CD4-positive, alpha-beta T cell treated with Interleukin-1 beta for 1 hour (primary cell): ENCODE results near the gene FGF16.
"Not testable (repeated sequence)": the region's sequence is repeated elsewhere in the genome, so short reads cannot be mapped to it uniquely, and the experiment has no call there.

ENCODE experiments used
- DNase-seq, 2 donors: peaks; one replicate each; pipeline ENCODE4 v3.0.0-alpha.2; 2020 to 2022

The FGF16 gene

GRCh38 chrX:77447653-77448569 lies 722 bp downstream of the FGF16 start:
- no peak for DNase-seq

DNA sequence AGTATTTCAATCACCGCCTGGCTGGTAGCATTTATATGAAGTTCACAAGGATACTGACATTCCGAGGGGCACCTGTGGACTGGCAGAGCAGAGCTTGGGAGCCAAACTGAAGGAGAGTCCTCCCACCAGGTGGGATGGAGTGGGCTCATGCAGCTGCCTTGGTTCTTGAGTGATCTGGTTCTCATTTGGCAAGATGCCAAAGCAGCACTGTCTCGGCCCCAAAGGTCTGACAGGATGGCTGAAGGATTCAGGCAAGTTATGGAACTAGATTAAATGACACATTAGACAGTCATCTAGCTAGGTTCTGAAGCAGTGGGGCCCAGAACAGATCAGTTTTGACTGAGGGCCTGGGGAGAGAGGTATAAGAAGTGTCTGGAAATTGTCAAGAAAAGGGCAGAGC lies 3.2 kb downstream of the FGF16 start:
- no peak for DNase-seq

GRCh38 chrX:77450996-77451395 lies 3.8 kb downstream of the FGF16 start:
- DNase-seq = no peak

GRCh38 chrX:77453190-77453589 lies 6.0 kb downstream of the FGF16 start:
- no peak for DNase-seq

- DNase-seq = no peak
Measured at GRCh38 chrX:77455437-77455836, 8.2 kb downstream of the FGF16 start.

DNA sequence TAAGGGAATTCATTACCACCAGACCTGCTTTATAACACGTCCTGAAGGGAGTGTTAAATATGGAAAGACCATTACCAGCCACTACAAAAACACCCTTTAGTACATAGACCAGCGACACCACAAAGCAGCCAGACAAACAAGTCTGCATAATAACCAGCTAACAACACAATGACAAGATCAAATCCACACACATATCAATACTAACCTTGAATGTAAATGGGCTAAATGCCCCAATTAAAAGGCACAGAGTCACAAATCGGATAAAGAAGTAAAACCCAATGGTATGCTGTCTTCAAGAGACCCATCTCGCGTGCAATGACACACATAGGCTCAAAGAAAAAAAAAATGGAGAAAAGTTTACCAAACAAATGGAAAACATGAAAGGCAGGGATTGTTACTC lies 36.9 kb downstream of the FGF16 start:
- DNase-seq = no peak

- DNase-seq = no peak
Measured at GRCh38 chrX:77493677-77494553, 46.7 kb downstream of the FGF16 start.

GRCh38 chrX:77500164-77500563 lies 53.0 kb downstream of the FGF16 start:
- not testable (repeated sequence) for DNase-seq

DNA sequence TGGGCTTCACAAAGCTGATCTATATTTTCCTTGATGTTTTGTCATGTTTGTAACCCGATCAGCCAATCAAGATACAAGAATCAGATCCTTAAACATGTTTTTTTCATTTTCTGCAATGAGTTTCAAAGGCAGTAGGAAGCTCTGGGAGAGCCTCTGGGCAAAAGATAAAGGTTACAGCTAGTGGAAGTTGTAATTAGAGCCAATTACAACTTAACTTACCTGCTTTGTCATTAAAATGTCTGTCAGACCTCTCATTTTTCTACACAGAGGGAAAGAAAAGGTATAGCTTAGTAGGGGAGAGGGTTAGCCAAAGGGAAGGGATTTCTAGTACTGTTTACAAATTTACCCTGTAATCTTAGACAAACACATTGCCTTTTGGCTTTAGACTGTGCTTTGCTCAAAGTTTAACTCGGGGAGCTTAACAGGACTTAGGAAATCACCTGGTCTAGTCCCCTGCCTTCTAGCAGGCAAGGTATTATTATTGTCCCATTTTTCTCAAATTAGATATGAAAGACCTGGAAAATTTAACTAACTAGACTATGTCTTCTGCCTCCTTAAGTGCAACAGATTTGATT lies 55.8 kb downstream of the FGF16 start:
- no peak for DNase-seq

DNA sequence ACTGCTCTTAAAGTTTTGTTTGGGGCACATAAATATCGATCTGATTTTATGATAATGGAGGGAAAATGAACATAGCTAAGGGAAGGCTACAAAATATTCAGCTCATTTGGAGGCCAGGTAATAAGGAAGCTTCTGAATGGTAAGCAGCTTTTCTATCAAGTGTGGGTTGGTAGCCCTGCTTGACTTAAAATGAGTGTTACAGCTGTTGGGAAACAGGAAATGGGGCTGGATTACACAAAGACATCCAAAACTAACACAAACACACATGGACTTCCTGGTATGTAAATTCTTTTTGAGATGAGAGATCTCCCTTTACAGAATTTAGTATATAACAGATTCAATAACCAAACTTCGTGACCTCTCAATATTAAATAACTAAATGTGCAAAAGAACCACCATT lies 58.0 kb downstream of the FGF16 start:
- no peak for DNase-seq
